Caco-2 (cell line): ENCODE results near the gene KAT2A. TPM values are rescaled to one million over a fixed set of nuclear protein-coding genes. Genes with fewer than 3 reads are reported as not detected.

Experiments used
- BruUV-seq: library from RNA; stranded (reverse); fragments of 400-500 nt; replicated peaks from 2 replicates; lab custom pipeline; 2021; lab: Mats Ljungman, UMichigan
- CTCF ChIA-PET: fragments of 300-600 bp; sonication (Branson Sonifier 250); formaldehyde crosslinking; loops from one replicate; lab custom pipeline; 2022; ENCODE audit warnings: antibody characterized with exemption; lab: Charles Lee
- POLR2A ChIA-PET: fragments of 300-600 bp; sonication (Branson Sonifier 250); formaldehyde crosslinking; loops from one replicate; lab custom pipeline; 2022; ENCODE audit warnings: antibody characterized with exemption; lab: Charles Lee
- DNase-seq, 2 experiments: peaks; one replicate each; pipeline versions ENCODE4 v3.0.0 to v3.0.0-alpha.2; 2020 to 2022
- H3K27me3 ChIP-seq: replicated peaks from 2 replicates; pipeline ENCODE4 v1.6.0; 2011; ENCODE audit warnings: low read length; ENCODE audit not compliant: control insufficient read depth, insufficient read depth
- H3K36me3 ChIP-seq: 2 replicates; pipeline ENCODE4 v1.5.1; 2011; ENCODE audit warnings: low read length; ENCODE audit not compliant: control insufficient read depth, insufficient read depth
- H3K4me1 ChIP-seq: fragments of 250-450 bp; sonication (Bioruptor Pico); 2 replicates; pipeline ENCODE4 v1.5.1; 2020; ENCODE audit warnings: mild to moderate bottlenecking
- H3K4me3 ChIP-seq: 2 replicates; pipeline ENCODE4 v1.5.1; 2011; ENCODE audit warnings: low read depth, mild to moderate bottlenecking, control low read depth, low read length
- H3K9me3 ChIP-seq: fragments of 250-450 bp; sonication (Bioruptor Pico); 2 replicates; pipeline ENCODE4 v1.5.1; 2020; ENCODE audit warnings: mild to moderate bottlenecking, moderate library complexity
- H3K27ac Mint-ChIP-seq: one replicate; pipeline ENCODE4 v1.8.0; 2022; ENCODE audit warnings: mixed read lengths; ENCODE audit not compliant: unreplicated experiment
- H3K27me3 Mint-ChIP-seq: one replicate; pipeline ENCODE4 v1.8.0; 2022; ENCODE audit warnings: mixed read lengths; ENCODE audit not compliant: insufficient read depth, unreplicated experiment
- H3K36me3 Mint-ChIP-seq: one replicate; pipeline ENCODE4 v1.8.0; 2022; ENCODE audit warnings: mild to moderate bottlenecking, mixed read lengths; ENCODE audit not compliant: insufficient read depth, unreplicated experiment
- H3K4me1 Mint-ChIP-seq: one replicate; pipeline ENCODE4 v1.8.0; 2022; ENCODE audit warnings: low read depth, mixed read lengths; ENCODE audit not compliant: unreplicated experiment
- H3K4me3 Mint-ChIP-seq: one replicate; pipeline ENCODE4 v1.8.0; 2022; ENCODE audit warnings: mild to moderate bottlenecking, moderate library complexity, mixed read lengths; ENCODE audit not compliant: unreplicated experiment
- H3K9me3 Mint-ChIP-seq: one replicate; pipeline ENCODE4 v1.8.0; 2022; ENCODE audit warnings: mixed read lengths; ENCODE audit not compliant: unreplicated experiment
- intact Hi-C: fragments of 100-400 bp; cut with micrococcal nuclease; formaldehyde crosslinking; loops from one replicate; pipeline ENCODE4 v1.10.0; 2022; ENCODE audit not compliant: unreplicated experiment
- total RNA-seq: library from RNA; stranded (reverse); gene quantifications from 2 replicates; pipeline ENCODE4 v1.2.3, GENCODE V29; 2022
- TF ChIP-seq, protein P1 (sequence below), 2 experiments: fragments of 200-600 bp in 1 of 2; IDR thresholded peaks; 1 replicate in 1 of 2; 2 replicates in 1 of 2; pipeline versions ENCODE4 v1.5.1 to v1.8.0; 2011 to 2022; ENCODE audit warnings: antibody characterized with exemption in 1 of 2, control low read depth in 1 of 2, inconsistent platforms in 1 of 2, low read depth in 1 of 2, low read length in 1 of 2, mild to moderate bottlenecking in 1 of 2, moderate library complexity in 1 of 2; ENCODE audit not compliant: insufficient read depth in 1 of 2, severe bottlenecking in 1 of 2, unreplicated experiment in 1 of 2

KAT2A gene
- total RNA-seq, 1 experiment from 2014 or later = 46.5 TPM

DNA sequence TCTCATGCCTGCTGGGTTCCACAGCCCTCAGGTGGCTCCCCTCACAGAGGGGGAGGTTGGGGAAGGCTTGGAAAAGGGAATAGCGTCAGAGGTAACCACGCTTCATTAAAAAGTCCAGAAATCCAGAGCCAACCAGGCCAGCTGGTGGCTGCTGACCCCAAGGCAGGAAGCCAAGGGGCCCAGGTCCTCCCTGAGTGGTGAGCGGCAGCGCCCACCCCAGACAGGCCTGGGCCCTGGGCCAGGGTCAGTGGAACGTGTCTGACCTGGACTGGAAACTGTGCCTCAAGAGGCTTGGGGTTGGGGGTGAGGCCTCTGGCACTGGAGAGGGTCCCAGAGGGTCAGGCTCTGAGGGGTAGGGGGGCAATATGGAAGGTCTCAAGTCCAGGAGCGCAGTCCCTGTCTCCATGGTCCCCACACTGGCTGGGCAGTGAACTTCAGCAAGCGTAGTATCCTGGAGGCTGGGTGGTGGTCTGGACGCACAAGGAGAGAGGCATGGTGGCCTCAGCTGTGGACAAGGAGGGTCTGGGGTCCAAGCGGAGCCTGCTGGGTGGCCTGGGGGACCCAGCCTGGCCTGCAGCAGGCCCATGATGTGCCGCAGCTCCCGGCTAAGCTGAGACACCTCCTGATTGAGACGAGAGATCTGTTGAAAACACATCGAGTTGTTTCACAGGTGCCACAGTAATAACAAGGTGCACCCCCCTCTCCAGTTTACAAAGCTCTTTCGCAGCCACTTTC lies 38.8 kb upstream of the KAT2A start:
- BruUV-seq = no TSS peak
- no peaks in the 10 kb centered on the region for H3K36me3 ChIP-seq
- no peaks in the 10 kb centered on the region for H3K9me3 ChIP-seq
- ChIA-PET POLR2A (no interaction called here), CTCF (no interaction called here)
- no peak overlapping the region for H3K27ac Mint-ChIP-seq
- H3K27me3 ChIP-seq = no peaks in the 10 kb centered on the region
- H3K4me3 ChIP-seq = no peak overlapping the region
- no peak overlapping the region for H3K4me3 Mint-ChIP-seq
- no peaks in the 10 kb centered on the region for H3K4me1 ChIP-seq
- no peaks in the 10 kb centered on the region for H3K9me3 Mint-ChIP-seq
- TF ChIP-seq, protein P1, sequence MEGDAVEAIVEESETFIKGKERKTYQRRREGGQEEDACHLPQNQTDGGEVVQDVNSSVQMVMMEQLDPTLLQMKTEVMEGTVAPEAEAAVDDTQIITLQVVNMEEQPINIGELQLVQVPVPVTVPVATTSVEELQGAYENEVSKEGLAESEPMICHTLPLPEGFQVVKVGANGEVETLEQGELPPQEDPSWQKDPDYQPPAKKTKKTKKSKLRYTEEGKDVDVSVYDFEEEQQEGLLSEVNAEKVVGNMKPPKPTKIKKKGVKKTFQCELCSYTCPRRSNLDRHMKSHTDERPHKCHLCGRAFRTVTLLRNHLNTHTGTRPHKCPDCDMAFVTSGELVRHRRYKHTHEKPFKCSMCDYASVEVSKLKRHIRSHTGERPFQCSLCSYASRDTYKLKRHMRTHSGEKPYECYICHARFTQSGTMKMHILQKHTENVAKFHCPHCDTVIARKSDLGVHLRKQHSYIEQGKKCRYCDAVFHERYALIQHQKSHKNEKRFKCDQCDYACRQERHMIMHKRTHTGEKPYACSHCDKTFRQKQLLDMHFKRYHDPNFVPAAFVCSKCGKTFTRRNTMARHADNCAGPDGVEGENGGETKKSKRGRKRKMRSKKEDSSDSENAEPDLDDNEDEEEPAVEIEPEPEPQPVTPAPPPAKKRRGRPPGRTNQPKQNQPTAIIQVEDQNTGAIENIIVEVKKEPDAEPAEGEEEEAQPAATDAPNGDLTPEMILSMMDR (IDR thresholded peaks at IDR 0.05; ENCODE audit: insufficient read depth in 1 of 2, low read depth in 1 of 2, low read length in 1 of 2, severe bottlenecking in 1 of 2, unreplicated experiment in 1 of 2) = no peak
- no peak for DNase-seq
- intact Hi-C loops = no loop called here
- H3K36me3 Mint-ChIP-seq = peaks cover 1% of the 10 kb centered on the region
- no peaks in the 10 kb centered on the region for H3K27me3 Mint-ChIP-seq
- H3K4me1 Mint-ChIP-seq = no peaks in the 10 kb centered on the region

DNA sequence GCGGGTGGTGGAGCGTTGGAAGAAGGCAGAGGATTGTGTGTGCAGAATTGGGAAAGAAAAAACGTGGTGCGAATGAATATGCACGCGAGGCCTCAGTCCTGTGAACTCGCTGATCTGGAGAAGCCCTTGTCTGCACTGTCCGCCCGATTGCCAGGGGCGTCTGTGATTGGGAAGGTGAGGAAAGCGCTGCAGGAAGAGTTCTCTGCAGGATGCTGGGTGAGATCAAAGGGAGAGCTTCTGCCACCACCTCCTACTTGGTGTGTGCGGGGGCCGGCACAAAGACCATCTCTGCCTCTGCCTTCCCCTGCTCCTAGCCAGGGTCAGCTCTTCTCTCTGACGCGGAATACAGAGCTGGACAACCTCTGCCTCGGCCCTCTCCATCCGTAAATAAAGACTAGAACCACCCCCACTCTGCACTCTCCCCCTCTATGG lies 34.5 kb upstream of the KAT2A start:
- DNase-seq = no peak
- Mint-ChIP-seq H3K4me1 (peaks cover 7% of the 10 kb centered on the region), H3K9me3 (no peaks in the 10 kb centered on the region), H3K27me3 (no peaks in the 10 kb centered on the region), H3K27ac (peak overlapping the region; percentile 47), H3K36me3 (peaks cover 29% of the 10 kb centered on the region), H3K4me3 (peak overlapping the region; percentile 92)
- TSS peak; percentile 38 for BruUV-seq
- Histone ChIP-seq H3K4me1 (peaks cover 9% of the 10 kb centered on the region), H3K27me3 (no peaks in the 10 kb centered on the region), H3K9me3 (no peaks in the 10 kb centered on the region), H3K4me3 (no peak overlapping the region), H3K36me3 (no peaks in the 10 kb centered on the region)
- intact Hi-C loops = loop anchor here (1.0 kb wide), 1 partner anchor 26 kb away; the partner anchor contains the start of gene KCNH4
- TF ChIP-seq, protein P1 (IDR thresholded peaks at IDR 0.05; ENCODE audit: insufficient read depth in 1 of 2, low read depth in 1 of 2, low read length in 1 of 2, severe bottlenecking in 1 of 2, unreplicated experiment in 1 of 2) = no peak
- ChIA-PET CTCF (interaction anchor here (1.1 kb wide), 1 partner anchor 28 kb away, joined by 9 read pairs; no protein-coding TSS in a partner anchor), POLR2A (interaction anchor here (0.6 kb wide), 1 partner anchor 54 kb away, joined by 3 read pairs; no protein-coding TSS in a partner anchor)

DNA sequence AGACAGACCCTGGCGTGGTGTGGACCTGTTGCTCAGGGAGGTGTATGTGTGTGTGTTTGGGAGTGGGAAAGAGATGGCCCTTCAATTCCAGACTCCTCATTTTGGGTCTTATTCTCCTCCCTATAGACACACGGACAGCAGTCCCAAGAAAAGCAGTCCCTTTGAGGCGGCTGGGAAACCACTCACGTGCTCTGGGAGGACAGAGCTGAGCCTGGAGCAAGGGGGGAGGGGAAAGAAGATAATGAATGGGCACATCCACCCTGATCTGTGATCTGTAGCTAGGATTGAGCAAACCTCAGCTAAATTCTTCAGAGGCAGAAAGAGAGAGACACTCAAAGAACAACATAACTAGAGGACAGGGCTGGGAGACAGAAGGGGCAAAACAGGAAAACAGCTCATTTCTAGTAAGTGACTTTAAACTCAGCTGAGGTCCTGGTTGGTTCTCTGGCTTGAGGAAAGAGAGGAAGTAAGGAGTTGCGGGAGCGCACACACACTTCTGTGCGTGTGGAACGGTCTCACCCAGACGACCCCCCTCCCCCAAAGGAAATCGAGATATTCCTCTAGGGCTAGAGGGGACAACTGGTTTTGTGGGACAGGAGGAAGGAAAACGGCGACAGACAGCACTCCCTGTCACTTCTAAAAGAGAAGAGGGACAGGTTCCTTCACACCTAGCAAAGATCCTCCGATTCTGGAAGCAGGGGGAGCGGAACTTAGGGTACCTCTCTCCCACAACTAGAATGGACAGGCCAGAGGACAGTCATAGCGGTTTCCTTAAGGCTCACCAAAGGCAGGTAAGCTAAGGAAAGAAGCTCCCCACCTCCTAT lies 33.0 kb upstream of the KAT2A start:
- no peaks in the 10 kb centered on the region for H3K27me3 Mint-ChIP-seq

More for the DNA sequence above, 33.0 kb upstream of the KAT2A start:
- peaks cover 29% of the 10 kb centered on the region for H3K36me3 Mint-ChIP-seq
- Histone ChIP-seq H3K4me1 (peaks cover 9% of the 10 kb centered on the region), H3K27me3 (no peaks in the 10 kb centered on the region), H3K4me3 (peak overlapping the region; percentile 93), H3K36me3 (no peaks in the 10 kb centered on the region), H3K9me3 (no peaks in the 10 kb centered on the region)
- DNase-seq = peak; percentile 26 to 62
- BruUV-seq = TSS peak; percentile 43
- CTCF ChIA-PET = interaction anchor here (0.6 to 1.5 kb wide), 8 partner anchors 32 to 610 kb away, joined by 3 to 5 read pairs (median 3); partner anchors contain the start of genes HSPB9, NKIRAS2, ODAD4 and PSMC3IP
- peak overlapping the region; percentile 92 for H3K4me3 Mint-ChIP-seq
- H3K4me1 Mint-ChIP-seq = peaks cover 7% of the 10 kb centered on the region
- H3K27ac Mint-ChIP-seq = peak overlapping the region; percentile 86
- POLR2A ChIA-PET = interaction anchor here (0.6 to 1.0 kb wide), 3 partner anchors 18 to 1709 kb away, joined by 3 to 4 read pairs (median 3); no protein-coding TSS in a partner anchor
- TF ChIP-seq, protein P1 (IDR thresholded peaks at IDR 0.05; ENCODE audit: insufficient read depth in 1 of 2, low read depth in 1 of 2, low read length in 1 of 2, severe bottlenecking in 1 of 2, unreplicated experiment in 1 of 2) = no peak
- intact Hi-C loops = no loop called here
- H3K9me3 Mint-ChIP-seq = no peaks in the 10 kb centered on the region
